ENCODE results near the gene MPZ. TPM values are rescaled to one million over a fixed set of nuclear protein-coding genes. Genes with fewer than 3 reads are reported as not detected.

The MPZ gene
- total and polyA plus RNA-seq, 10 of the 15 experiments (the other 5 are each of a cell fraction or from before 2014, with no cell fraction given) = 0.09 to 6.9 (median 4.7) TPM

- BruUV-seq (replicated peaks) = no TSS peak
- 9% methylated on average over 14 of the region's 17 CpGs for WGBS (ENCODE audit: insufficient coverage, insufficient replicate concordance, low lambda C conversion rate, missing lambda C conversion rate)
- Histone ChIP-seq H3K79me2 (ENCODE audit: control insufficient read depth, insufficient read depth, low read length) (peaks cover 2% of the 10 kb centered on the region), H4K20me1 (ENCODE audit: control insufficient read depth, insufficient read depth) (no peaks in the 10 kb centered on the region), H3K36me3 (ENCODE audit: control insufficient read depth in 2 of 2, insufficient read depth in 2 of 2, low read length in 1 of 2) (no peaks in the 10 kb centered on the region), H2AFZ (ENCODE audit: control insufficient read depth, low read depth, low read length) (peak overlapping the region; percentile 38), H3K4me3 (peak overlapping the region; percentile 94), H3K4me2 (ENCODE audit: control insufficient read depth, insufficient read depth) (peak overlapping the region; percentile 98), H3K9me3 (replicated peaks; ENCODE audit: control insufficient read depth, insufficient read depth, low read length) (no peaks in the 10 kb centered on the region), H3K4me1 (ENCODE audit: control insufficient read depth, insufficient read depth, low read length) (peaks cover 12% of the 10 kb centered on the region), H3K27ac (ENCODE audit: control insufficient read depth, insufficient read depth) (peak overlapping the region; percentile 13; the same call in 1 of the 2 replicates), H3K9ac (ENCODE audit: control insufficient read depth, insufficient read depth, low read length) (peak overlapping the region; percentile 71), H3K27me3 (replicated peaks in 1 of 2; ENCODE audit: control insufficient read depth in 2 of 2, insufficient read depth in 2 of 2, low read length in 1 of 2) (no peaks in the 10 kb centered on the region)
- peak; percentile 21 for ATAC-seq
- ChIA-PET SMC1A (ENCODE audit: uncharacterized antibody, unreplicated experiment) (interaction anchor here (0.6 to 2.5 kb wide), 6 partner anchors 14 to 119 kb away, joined by 3 to 18 read pairs (median 3); partner anchors contain the start of gene TOMM40L), RAD21 (ENCODE audit: unreplicated experiment) (interaction anchor here (0.6 to 3.1 kb wide), 7 partner anchors 14 to 119 kb away, joined by 3 to 22 read pairs (median 3); partner anchors contain the start of gene TOMM40L), CTCF (interaction anchor here (0.6 to 6.8 kb wide), 17 partner anchors 11 to 436 kb away, joined by 3 to 66 read pairs (median 4); partner anchors contain the start of genes APOA2, CFAP126 and TOMM40L), POLR2A (interaction anchor here (0.5 to 1.6 kb wide), 4 partner anchors 8 to 103 kb away, joined by 3 to 5 read pairs (median 4); partner anchors contain the start of gene NDUFS2)
- FAIRE-seq = peak; percentile 38
- peak; percentile 97 for TF ChIP-seq ATF7 (IDR thresholded peaks at IDR 0.05; ENCODE audit: low read depth)
- TF ChIP-seq CTCF (IDR thresholded peaks at IDR 0.05 in 2 of 3, conservative IDR thresholded peaks at IDR 0.05 in 1 of 3; ENCODE audit: control insufficient read depth in 2 of 3, extremely low read depth in 1 of 3, insufficient read depth in 1 of 3, low read depth in 3 of 3, low read length in 3 of 3) = no peak
- 0 out of 2 replicates have a peak, but pooled peaks have one; percentile 11 for TF ChIP-seq SIN3A (IDR thresholded peaks at IDR 0.05; ENCODE audit: low read depth, low read length)
- intact Hi-C loops (cut with micrococcal nuclease; ENCODE audit: unreplicated experiment) (loop anchor here (5.0 kb wide), 1 partner anchor 78 kb away; the partner anchor contains the start of gene TOMM40L), in situ Hi-C loops (cut with MboI) (no loop called here)
- no peak for DNase-seq (ENCODE audit: low read depth, low spot score)
Measured at GRCh38 chr1:161304927-161305866, 4.6 kb downstream of the MPZ start.
